ENCODE results near the gene HM13. TPM values are rescaled to one million over a fixed set of nuclear protein-coding genes. Genes with fewer than 3 reads are reported as not detected.

Gene HM13
- total and polyA plus RNA-seq, 2 of the 13 experiments (the other 11 are each of a cell fraction or from before 2014, with no cell fraction given): 118 to 243 TPM

DNA sequence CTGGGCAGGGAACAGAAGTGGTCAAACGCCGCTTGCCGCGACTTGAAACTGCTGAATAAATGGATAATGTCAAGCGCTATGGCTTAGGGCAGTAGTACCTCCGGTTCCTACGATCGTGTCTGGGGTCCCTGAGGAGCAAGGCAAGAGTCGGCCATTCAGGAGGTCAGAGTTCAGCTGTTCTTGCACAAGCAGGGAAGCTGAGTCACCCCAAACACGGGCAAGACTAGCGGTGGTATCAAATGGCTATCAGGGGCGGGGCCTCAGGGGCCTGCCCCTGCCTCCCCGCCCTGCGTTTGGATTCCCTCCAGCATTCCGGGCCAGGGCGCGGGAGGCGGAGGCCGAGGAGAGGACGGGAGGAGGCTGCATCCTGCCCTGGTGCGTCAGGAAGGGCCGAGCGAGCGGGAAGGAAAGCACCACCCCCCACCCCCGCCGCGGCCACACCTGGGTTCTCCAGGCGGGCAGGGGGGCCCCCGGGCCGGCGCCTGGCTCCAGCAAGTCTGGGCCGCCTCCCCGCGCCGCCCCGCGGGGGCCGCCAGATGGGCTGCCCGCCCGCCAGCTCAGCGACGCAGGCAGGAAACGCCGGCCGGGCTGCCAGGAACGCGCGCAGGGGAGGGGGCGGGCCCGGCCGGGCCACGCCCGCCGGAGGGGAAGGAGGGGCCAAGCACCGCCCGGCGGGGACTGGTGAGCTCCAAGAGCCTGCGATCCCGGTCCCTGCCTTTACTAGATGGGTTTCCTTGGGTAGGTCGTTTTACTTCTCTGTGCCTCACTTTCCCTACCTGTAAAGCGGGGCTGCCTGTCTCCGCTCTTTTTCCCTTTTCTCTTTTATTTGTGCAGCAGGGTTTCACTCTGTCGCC, 58.7 kb downstream of the HM13 start (continued):
- TF ChIP-seq, protein P1, sequence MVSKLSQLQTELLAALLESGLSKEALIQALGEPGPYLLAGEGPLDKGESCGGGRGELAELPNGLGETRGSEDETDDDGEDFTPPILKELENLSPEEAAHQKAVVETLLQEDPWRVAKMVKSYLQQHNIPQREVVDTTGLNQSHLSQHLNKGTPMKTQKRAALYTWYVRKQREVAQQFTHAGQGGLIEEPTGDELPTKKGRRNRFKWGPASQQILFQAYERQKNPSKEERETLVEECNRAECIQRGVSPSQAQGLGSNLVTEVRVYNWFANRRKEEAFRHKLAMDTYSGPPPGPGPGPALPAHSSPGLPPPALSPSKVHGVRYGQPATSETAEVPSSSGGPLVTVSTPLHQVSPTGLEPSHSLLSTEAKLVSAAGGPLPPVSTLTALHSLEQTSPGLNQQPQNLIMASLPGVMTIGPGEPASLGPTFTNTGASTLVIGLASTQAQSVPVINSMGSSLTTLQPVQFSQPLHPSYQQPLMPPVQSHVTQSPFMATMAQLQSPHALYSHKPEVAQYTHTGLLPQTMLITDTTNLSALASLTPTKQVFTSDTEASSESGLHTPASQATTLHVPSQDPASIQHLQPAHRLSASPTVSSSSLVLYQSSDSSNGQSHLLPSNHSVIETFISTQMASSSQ (IDR thresholded peaks at IDR 0.05; ENCODE audit: low read depth): peak; percentile 72
- TF ChIP-seq, protein P1 (CRISPR knock-in tag; IDR thresholded peaks at IDR 0.05; ENCODE audit: borderline replicate concordance): peak; percentile 97
- TF ChIP-seq RFXANK (CRISPR knock-in tag; IDR thresholded peaks at IDR 0.05): peak; percentile 93; the same call in 1 of the 2 replicates
- peak; percentile 96; the same call in 1 of the 2 replicates for TF ChIP-seq ZSCAN20 (CRISPR knock-in tag; IDR thresholded peaks at IDR 0.05; ENCODE audit: borderline replicate concordance)
- no peak for TF ChIP-seq NR3C1 (CRISPR knock-in tag; IDR thresholded peaks at IDR 0.05)
- TF ChIP-seq, protein P2, sequence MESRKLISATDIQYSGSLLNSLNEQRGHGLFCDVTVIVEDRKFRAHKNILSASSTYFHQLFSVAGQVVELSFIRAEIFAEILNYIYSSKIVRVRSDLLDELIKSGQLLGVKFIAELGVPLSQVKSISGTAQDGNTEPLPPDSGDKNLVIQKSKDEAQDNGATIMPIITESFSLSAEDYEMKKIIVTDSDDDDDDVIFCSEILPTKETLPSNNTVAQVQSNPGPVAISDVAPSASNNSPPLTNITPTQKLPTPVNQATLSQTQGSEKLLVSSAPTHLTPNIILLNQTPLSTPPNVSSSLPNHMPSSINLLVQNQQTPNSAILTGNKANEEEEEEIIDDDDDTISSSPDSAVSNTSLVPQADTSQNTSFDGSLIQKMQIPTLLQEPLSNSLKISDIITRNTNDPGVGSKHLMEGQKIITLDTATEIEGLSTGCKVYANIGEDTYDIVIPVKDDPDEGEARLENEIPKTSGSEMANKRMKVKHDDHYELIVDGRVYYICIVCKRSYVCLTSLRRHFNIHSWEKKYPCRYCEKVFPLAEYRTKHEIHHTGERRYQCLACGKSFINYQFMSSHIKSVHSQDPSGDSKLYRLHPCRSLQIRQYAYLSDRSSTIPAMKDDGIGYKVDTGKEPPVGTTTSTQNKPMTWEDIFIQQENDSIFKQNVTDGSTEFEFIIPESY (CRISPR knock-in tag; IDR thresholded peaks at IDR 0.05): peak; percentile 4; the same call in 1 of the 2 replicates
- no peak; the same call in none of the 2 replicates for TF ChIP-seq KAT7 (CRISPR knock-in tag; IDR thresholded peaks at IDR 0.05; ENCODE audit: borderline replicate concordance)
- TF ChIP-seq CHD2 (IDR thresholded peaks at IDR 0.05; ENCODE audit: low read depth, low read length): peak; percentile 65
- peak; percentile 93 for TF ChIP-seq FOXC1 (CRISPR knock-in tag; IDR thresholded peaks at IDR 0.05; ENCODE audit: borderline replicate concordance)
- TF ChIP-seq HOXD1 (CRISPR knock-in tag; IDR thresholded peaks at IDR 0.05): peak; percentile 53; the same call in 1 of the 2 replicates
- TF ChIP-seq ZNF543 (CRISPR knock-in tag; IDR thresholded peaks at IDR 0.05): peak; percentile 92
- TF ChIP-seq ZNF251 (CRISPR knock-in tag; IDR thresholded peaks at IDR 0.05): no peak
- no peak for TF ChIP-seq NONO (IDR thresholded peaks at IDR 0.05)
- peak; percentile 99 for TF ChIP-seq NONO (CRISPR knock-in tag; conservative IDR thresholded peaks at IDR 0.05)
- TF ChIP-seq, protein P3, sequence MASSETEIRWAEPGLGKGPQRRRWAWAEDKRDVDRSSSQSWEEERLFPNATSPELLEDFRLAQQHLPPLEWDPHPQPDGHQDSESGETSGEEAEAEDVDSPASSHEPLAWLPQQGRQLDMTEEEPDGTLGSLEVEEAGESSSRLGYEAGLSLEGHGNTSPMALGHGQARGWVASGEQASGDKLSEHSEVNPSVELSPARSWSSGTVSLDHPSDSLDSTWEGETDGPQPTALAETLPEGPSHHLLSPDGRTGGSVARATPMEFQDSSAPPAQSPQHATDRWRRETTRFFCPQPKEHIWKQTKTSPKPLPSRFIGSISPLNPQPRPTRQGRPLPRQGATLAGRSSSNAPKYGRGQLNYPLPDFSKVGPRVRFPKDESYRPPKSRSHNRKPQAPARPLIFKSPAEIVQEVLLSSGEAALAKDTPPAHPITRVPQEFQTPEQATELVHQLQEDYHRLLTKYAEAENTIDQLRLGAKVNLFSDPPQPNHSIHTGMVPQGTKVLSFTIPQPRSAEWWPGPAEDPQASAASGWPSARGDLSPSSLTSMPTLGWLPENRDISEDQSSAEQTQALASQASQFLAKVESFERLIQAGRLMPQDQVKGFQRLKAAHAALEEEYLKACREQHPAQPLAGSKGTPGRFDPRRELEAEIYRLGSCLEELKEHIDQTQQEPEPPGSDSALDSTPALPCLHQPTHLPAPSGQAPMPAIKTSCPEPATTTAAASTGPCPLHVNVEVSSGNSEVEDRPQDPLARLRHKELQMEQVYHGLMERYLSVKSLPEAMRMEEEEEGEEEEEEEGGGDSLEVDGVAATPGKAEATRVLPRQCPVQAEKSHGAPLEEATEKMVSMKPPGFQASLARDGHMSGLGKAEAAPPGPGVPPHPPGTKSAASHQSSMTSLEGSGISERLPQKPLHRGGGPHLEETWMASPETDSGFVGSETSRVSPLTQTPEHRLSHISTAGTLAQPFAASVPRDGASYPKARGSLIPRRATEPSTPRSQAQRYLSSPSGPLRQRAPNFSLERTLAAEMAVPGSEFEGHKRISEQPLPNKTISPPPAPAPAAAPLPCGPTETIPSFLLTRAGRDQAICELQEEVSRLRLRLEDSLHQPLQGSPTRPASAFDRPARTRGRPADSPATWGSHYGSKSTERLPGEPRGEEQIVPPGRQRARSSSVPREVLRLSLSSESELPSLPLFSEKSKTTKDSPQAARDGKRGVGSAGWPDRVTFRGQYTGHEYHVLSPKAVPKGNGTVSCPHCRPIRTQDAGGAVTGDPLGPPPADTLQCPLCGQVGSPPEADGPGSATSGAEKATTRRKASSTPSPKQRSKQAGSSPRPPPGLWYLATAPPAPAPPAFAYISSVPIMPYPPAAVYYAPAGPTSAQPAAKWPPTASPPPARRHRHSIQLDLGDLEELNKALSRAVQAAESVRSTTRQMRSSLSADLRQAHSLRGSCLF (CRISPR knock-in tag; IDR thresholded peaks at IDR 0.05; ENCODE audit: borderline replicate concordance): peak; percentile 78; the same call in 1 of the 2 replicates
- TF ChIP-seq ZNF333 (CRISPR knock-in tag; IDR thresholded peaks at IDR 0.05; ENCODE audit: borderline replicate concordance): no peak; the same call in none of the 2 replicates
- no peak for TF ChIP-seq ZKSCAN1 (IDR thresholded peaks at IDR 0.05; ENCODE audit: low read length)

All from HepG2 (cell line).